ENCODE results near the gene FNDC3B. TPM values are rescaled to one million over a fixed set of nuclear protein-coding genes. Genes with fewer than 3 reads are reported as not detected.

FNDC3B gene
- total and polyA plus RNA-seq, 4 donors: 23.3 to 74.2 (median 32.9) TPM

DNA sequence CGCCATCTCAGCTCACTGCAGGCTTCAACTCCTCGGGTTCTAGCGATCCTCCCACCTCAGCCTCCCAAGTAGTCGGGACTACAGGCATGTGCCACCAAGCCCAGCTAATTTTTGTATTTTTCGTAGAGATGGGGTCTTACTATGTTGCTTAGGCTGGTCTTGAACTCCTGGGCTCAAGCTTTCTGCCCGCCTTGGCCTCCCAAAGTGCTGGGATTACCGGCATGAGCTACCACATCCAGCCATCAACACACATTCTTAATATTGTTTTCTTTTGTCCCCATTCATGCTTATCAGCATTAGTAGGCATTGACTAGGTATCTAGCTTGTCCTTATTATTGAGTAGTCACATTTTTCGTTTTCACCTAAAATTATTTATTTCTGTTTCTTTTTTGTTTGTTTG is 240.6 kb downstream of the FNDC3B start (continued):
- TF ChIP-seq RXRA (IDR thresholded peaks at IDR 0.05): no peak

DNA sequence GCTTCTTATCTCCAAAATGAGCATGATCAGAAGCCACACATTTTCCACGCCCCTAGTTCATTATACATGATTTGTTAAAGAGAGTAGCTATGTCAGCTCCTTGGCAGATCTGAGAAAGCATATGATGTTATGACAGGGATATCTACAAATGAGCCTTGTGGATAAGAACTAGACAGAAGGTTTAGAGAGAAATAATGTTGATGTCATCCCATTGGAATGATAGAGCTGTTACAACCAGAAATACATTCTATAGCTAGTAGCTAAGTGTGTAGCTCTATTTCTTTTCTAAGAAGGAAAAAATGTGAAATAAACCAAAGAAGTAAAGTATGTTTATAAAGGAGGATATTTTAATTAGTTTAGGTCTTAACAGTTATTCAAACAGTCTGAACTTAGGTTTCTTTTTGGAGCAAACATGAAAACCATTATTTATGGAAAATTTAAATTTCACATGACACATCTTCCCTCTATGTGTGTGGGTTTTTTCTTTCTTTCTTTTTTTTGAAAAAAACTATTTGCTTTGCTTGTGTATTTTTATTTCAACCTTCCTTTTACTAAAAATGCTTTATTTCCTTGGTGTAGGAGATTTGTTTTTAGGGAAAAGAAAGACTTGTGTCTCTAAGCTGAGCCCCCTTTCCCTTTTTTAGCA is 241.2 kb downstream of the FNDC3B start:
- Histone ChIP-seq H3K9ac (ENCODE audit: low read depth in 1 of 2, low read length in 2 of 2) (no peak overlapping the region), H3K27ac (ENCODE audit: low read depth in 1 of 2, low read length in 2 of 2) (no peak overlapping the region), H3K9me3 (ENCODE audit: control insufficient read depth in 4 of 4, low read length in 3 of 4) (no peaks in the 10 kb centered on the region), H3K4me1 (ENCODE audit: control insufficient read depth in 4 of 4, insufficient read depth in 4 of 4, low read length in 3 of 4) (peaks cover 2 to 28% (median 3%) of the 10 kb centered on the region in 4 donors), H3K4me3 (ENCODE audit: low read depth in 1 of 3, low read length in 3 of 3) (no peak overlapping the region), H3K36me3 (ENCODE audit: control insufficient read depth in 4 of 4, insufficient read depth in 3 of 4, low read depth in 1 of 4, low read length in 3 of 4) (no peaks in the 10 kb centered on the region), H3K27me3 (ENCODE audit: control insufficient read depth in 4 of 4, insufficient read depth in 4 of 4, low read length in 3 of 4) (no peaks in the 10 kb centered on the region)
- DNase-seq (ENCODE audit: low spot score): no peak
- TF ChIP-seq JUND (IDR thresholded peaks at IDR 0.05): peak in 1 of 2 donors; percentile 27
- TF ChIP-seq, protein P1, sequence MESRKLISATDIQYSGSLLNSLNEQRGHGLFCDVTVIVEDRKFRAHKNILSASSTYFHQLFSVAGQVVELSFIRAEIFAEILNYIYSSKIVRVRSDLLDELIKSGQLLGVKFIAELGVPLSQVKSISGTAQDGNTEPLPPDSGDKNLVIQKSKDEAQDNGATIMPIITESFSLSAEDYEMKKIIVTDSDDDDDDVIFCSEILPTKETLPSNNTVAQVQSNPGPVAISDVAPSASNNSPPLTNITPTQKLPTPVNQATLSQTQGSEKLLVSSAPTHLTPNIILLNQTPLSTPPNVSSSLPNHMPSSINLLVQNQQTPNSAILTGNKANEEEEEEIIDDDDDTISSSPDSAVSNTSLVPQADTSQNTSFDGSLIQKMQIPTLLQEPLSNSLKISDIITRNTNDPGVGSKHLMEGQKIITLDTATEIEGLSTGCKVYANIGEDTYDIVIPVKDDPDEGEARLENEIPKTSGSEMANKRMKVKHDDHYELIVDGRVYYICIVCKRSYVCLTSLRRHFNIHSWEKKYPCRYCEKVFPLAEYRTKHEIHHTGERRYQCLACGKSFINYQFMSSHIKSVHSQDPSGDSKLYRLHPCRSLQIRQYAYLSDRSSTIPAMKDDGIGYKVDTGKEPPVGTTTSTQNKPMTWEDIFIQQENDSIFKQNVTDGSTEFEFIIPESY (IDR thresholded peaks at IDR 0.05): no peak
- 86% methylated on average over 1 of the region's 1 CpG for whole genome bisulfite sequencing

DNA sequence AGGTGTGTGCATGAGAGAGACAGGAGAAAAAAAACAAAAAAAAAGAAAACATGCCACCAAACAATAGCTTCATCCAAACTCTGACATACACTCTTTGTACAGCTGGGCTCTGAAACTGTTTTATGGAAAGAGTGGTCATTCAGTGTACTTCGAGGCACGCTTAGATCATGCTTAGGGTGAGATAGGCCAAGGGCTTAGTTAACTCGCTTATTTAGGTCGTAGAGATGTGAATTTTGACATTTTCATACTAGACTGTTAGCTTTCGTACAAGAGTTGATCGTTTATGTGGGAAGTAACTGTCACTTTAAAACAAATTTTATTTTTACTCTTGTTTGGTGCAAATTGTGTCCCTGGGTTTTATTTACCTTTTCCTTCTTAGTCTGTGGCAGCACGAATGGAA is 242.5 kb downstream of the FNDC3B start:
- Histone ChIP-seq H3K27me3 (ENCODE audit: control insufficient read depth in 4 of 4, insufficient read depth in 4 of 4, low read length in 3 of 4) (no peaks in the 10 kb centered on the region), H3K9me3 (ENCODE audit: control insufficient read depth in 4 of 4, low read length in 3 of 4) (no peaks in the 10 kb centered on the region), H3K9ac (ENCODE audit: low read depth in 1 of 2, low read length in 2 of 2) (no peak overlapping the region), H3K4me3 (ENCODE audit: low read depth in 1 of 3, low read length in 3 of 3) (no peak overlapping the region), H3K4me1 (ENCODE audit: control insufficient read depth in 4 of 4, insufficient read depth in 4 of 4, low read length in 3 of 4) (peaks cover 2 to 28% (median 5%) of the 10 kb centered on the region in 4 donors), H3K36me3 (ENCODE audit: control insufficient read depth in 4 of 4, insufficient read depth in 3 of 4, low read depth in 1 of 4, low read length in 3 of 4) (peaks cover 0 to 3% (median 3%) of the 10 kb centered on the region in 4 donors), H3K27ac (ENCODE audit: low read depth in 1 of 2, low read length in 2 of 2) (no peak overlapping the region)
- 92% methylated on average over 7 of the region's 7 CpGs for WGBS
- DNase-seq (ENCODE audit: low spot score): no peak
- TF ChIP-seq, protein P2, sequence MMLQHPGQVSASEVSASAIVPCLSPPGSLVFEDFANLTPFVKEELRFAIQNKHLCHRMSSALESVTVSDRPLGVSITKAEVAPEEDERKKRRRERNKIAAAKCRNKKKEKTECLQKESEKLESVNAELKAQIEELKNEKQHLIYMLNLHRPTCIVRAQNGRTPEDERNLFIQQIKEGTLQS (IDR thresholded peaks at IDR 0.05): no peak
- TF ChIP-seq, protein P1 (IDR thresholded peaks at IDR 0.05): no peak
- no peak for TF ChIP-seq FOXA2 (IDR thresholded peaks at IDR 0.05)
- TF ChIP-seq RXRA (IDR thresholded peaks at IDR 0.05): no peak
- no peak for TF ChIP-seq SP1 (IDR thresholded peaks at IDR 0.05)
- no peak for TF ChIP-seq HNF4G (IDR thresholded peaks at IDR 0.05)
- TF ChIP-seq TAF1 (conservative IDR thresholded peaks at IDR 0.05): no peak
- no peak for TF ChIP-seq FOXA1 (IDR thresholded peaks at IDR 0.05)
- TF ChIP-seq, protein P3, sequence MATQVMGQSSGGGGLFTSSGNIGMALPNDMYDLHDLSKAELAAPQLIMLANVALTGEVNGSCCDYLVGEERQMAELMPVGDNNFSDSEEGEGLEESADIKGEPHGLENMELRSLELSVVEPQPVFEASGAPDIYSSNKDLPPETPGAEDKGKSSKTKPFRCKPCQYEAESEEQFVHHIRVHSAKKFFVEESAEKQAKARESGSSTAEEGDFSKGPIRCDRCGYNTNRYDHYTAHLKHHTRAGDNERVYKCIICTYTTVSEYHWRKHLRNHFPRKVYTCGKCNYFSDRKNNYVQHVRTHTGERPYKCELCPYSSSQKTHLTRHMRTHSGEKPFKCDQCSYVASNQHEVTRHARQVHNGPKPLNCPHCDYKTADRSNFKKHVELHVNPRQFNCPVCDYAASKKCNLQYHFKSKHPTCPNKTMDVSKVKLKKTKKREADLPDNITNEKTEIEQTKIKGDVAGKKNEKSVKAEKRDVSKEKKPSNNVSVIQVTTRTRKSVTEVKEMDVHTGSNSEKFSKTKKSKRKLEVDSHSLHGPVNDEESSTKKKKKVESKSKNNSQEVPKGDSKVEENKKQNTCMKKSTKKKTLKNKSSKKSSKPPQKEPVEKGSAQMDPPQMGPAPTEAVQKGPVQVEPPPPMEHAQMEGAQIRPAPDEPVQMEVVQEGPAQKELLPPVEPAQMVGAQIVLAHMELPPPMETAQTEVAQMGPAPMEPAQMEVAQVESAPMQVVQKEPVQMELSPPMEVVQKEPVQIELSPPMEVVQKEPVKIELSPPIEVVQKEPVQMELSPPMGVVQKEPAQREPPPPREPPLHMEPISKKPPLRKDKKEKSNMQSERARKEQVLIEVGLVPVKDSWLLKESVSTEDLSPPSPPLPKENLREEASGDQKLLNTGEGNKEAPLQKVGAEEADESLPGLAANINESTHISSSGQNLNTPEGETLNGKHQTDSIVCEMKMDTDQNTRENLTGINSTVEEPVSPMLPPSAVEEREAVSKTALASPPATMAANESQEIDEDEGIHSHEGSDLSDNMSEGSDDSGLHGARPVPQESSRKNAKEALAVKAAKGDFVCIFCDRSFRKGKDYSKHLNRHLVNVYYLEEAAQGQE (IDR thresholded peaks at IDR 0.05): no peak
- TF ChIP-seq YY1 (IDR thresholded peaks at IDR 0.05): no peak
- no peak for TF ChIP-seq NR2F2 (IDR thresholded peaks at IDR 0.05)
- no peak for TF ChIP-seq JUND (IDR thresholded peaks at IDR 0.05)
- TF ChIP-seq RAD21 (IDR thresholded peaks at IDR 0.05): no peak
- TF ChIP-seq EGR1 (IDR thresholded peaks at IDR 0.05; ENCODE audit: low read depth in 2 of 2): no peak
- no peak for TF ChIP-seq HNF4A (conservative IDR thresholded peaks at IDR 0.05)

All from liver (tissue), 9 donors.